ENCODE results near the gene GALM. TPM values are rescaled to one million over a fixed set of nuclear protein-coding genes. Genes with fewer than 3 reads are reported as not detected.

The GALM gene
- total RNA-seq, 1 experiment from 2014 or later: 20.5 TPM

DNA sequence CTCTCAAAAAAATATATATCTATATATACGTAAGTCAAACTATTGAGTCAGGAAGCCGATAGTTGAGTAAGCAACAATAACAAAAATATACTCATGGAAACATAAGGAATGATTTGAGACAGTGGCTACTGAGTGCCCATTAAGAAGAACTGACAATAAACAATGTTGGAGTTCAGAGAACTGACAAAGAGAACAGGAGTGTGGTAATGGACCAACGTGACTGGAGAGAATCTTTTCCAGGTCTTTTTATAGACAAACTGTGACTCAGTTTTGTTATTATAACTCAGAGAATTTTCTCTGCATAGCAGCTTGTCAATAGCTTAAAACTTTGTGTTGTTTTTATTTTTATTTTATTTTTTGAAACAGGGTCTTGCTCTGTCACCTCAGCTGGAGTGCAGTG is 4.6 kb upstream of the GALM start:
- H3K36me3 ChIP-seq (ENCODE audit: control insufficient read depth, insufficient read depth, low read length): no peaks in the 10 kb centered on the region
- DNase-seq (ENCODE audit: low read depth, low spot score) (no peak), ATAC-seq (no peak)
- intact Hi-C loops (cut with micrococcal nuclease; ENCODE audit: unreplicated experiment): no loop called here
- H3K9me3 ChIP-seq (ENCODE audit: control insufficient read depth, insufficient read depth, low read depth, low read length): no peaks in the 10 kb centered on the region
- no peak for TF ChIP-seq SIN3A (IDR thresholded peaks at IDR 0.05; ENCODE audit: borderline replicate concordance, insufficient read depth, low read depth, low read length)
- TF ChIP-seq, protein P1, sequence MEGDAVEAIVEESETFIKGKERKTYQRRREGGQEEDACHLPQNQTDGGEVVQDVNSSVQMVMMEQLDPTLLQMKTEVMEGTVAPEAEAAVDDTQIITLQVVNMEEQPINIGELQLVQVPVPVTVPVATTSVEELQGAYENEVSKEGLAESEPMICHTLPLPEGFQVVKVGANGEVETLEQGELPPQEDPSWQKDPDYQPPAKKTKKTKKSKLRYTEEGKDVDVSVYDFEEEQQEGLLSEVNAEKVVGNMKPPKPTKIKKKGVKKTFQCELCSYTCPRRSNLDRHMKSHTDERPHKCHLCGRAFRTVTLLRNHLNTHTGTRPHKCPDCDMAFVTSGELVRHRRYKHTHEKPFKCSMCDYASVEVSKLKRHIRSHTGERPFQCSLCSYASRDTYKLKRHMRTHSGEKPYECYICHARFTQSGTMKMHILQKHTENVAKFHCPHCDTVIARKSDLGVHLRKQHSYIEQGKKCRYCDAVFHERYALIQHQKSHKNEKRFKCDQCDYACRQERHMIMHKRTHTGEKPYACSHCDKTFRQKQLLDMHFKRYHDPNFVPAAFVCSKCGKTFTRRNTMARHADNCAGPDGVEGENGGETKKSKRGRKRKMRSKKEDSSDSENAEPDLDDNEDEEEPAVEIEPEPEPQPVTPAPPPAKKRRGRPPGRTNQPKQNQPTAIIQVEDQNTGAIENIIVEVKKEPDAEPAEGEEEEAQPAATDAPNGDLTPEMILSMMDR (IDR thresholded peaks at IDR 0.05): no peak
- no peak for TF ChIP-seq TCF7L2 (IDR thresholded peaks at IDR 0.05; ENCODE audit: low read depth, low read length)
- TF ChIP-seq POLR2AphosphoS5 (IDR thresholded peaks at IDR 0.05; ENCODE audit: low read depth, low read length): no peak
- no peak for TF ChIP-seq REST (IDR thresholded peaks at IDR 0.05; ENCODE audit: insufficient read depth in 1 of 2, low read depth in 2 of 2, low read length in 1 of 2)
- no peak overlapping the region for H3K4me3 ChIP-seq (ENCODE audit: low read depth in 2 of 2, low read length in 2 of 2)
- H3K27ac ChIP-seq (ENCODE audit: low read length): no peak overlapping the region
- no peaks in the 10 kb centered on the region for H3K27me3 ChIP-seq (ENCODE audit: control insufficient read depth, insufficient read depth, low read length)
- BruUV-seq (replicated peaks): no TSS peak
- ChIA-PET CTCF (no interaction called here), POLR2A (interaction anchor here (0.6 kb wide), 1 partner anchor 52 kb away, joined by 3 read pairs; no protein-coding TSS in a partner anchor)
- no peaks in the 10 kb centered on the region; the same call in 1 of the 2 replicates for H3K4me1 ChIP-seq (ENCODE audit: control insufficient read depth, insufficient read depth, low read length)
- in situ Hi-C loops (cut with HindIII; ENCODE audit: low pct_unique_long_range_greater_than_20kb, low sequenced_read_pairs): no loop called here

- in situ Hi-C loops (cut with HindIII; ENCODE audit: low pct_unique_long_range_greater_than_20kb, low sequenced_read_pairs) (no loop called here), intact Hi-C loops (cut with micrococcal nuclease; ENCODE audit: unreplicated experiment) (loop anchor here (5.0 kb wide), 1 partner anchor 64 kb away; the partner anchor contains the start of gene HNRNPLL)
- Histone ChIP-seq H3K27me3 (ENCODE audit: control insufficient read depth, insufficient read depth, low read length) (no peaks in the 10 kb centered on the region), H3K36me3 (ENCODE audit: control insufficient read depth, insufficient read depth, low read length) (no peaks in the 10 kb centered on the region), H3K4me1 (ENCODE audit: control insufficient read depth, insufficient read depth, low read length) (peaks cover 24% of the 10 kb centered on the region; the same call in 1 of the 2 replicates), H3K4me3 (ENCODE audit: low read depth in 2 of 2, low read length in 2 of 2) (peak overlapping the region; percentile 63 to 89), H3K9me3 (ENCODE audit: control insufficient read depth, insufficient read depth, low read depth, low read length) (no peaks in the 10 kb centered on the region), H3K27ac (ENCODE audit: low read length) (peak overlapping the region; percentile 78)
- ATAC-seq (peak; percentile 58), DNase-seq (ENCODE audit: low read depth, low spot score) (no peak)
- no TSS peak for BruUV-seq (replicated peaks)
- POLR2A ChIA-PET: interaction anchor here (0.6 to 1.0 kb wide), 2 partner anchors 47 to 52 kb away, joined by 3 to 9 read pairs; no protein-coding TSS in a partner anchor
- TF ChIP-seq POLR2AphosphoS5 (IDR thresholded peaks at IDR 0.05; ENCODE audit: low read depth, low read length): no peak
- no peak for TF ChIP-seq REST (IDR thresholded peaks at IDR 0.05; ENCODE audit: insufficient read depth in 1 of 2, low read depth in 2 of 2, low read length in 1 of 2)
- TF ChIP-seq TCF7L2 (IDR thresholded peaks at IDR 0.05; ENCODE audit: low read depth, low read length): no peak
- no peak for TF ChIP-seq SIN3A (IDR thresholded peaks at IDR 0.05; ENCODE audit: borderline replicate concordance, insufficient read depth, low read depth, low read length)
- TF ChIP-seq, protein P1 (IDR thresholded peaks at IDR 0.05): no peak
- CTCF ChIA-PET: no interaction called here
Measured at GRCh38 chr2:38666556-38666910, 619 bp downstream of the GALM start.
